GM18505 (cell line): ENCODE measurements around the gene ZBTB17.
"Not testable (repeated sequence)": the region's sequence is repeated elsewhere in the genome, so short reads cannot be mapped to it uniquely, and the experiment has no call there.

ENCODE experiments used
- ATAC-seq: cut with Tn5 transposase; IDR thresholded peaks from one replicate; pipeline ENCODE4 v1.9.1; 2021; ENCODE audit not compliant: unreplicated experiment
- POLR2A ChIP-seq: IDR thresholded peaks from 4 replicates; pipeline ENCODE4 v1.6.1; 2011; ENCODE audit warnings: borderline replicate concordance; ENCODE audit not compliant: insufficient read depth, insufficient read length; ENCODE audit errors: extremely low read depth

Gene ZBTB17

DNA sequence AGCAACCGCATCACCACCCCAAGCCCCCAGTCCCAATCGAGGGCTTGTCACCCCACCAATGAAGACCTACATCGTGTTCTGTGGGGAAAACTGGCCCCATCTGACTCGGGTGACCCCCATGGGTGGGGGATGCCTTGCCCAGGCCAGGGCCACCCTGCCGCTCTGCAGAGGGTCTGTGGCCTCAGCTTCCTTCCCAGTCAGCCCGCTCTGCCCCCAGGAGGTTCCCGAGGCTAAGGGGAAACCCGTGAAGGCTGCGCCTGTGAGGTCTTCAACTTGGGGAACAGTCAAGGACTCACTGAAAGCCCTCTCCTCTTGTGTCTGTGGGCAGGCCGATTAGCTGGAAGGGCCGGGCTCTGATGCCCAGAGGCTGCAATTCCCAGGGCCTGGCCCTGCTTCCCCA, 30.1 kb upstream of the ZBTB17 start:
- ATAC-seq: no peak
- no peak for TF ChIP-seq POLR2A

DNA sequence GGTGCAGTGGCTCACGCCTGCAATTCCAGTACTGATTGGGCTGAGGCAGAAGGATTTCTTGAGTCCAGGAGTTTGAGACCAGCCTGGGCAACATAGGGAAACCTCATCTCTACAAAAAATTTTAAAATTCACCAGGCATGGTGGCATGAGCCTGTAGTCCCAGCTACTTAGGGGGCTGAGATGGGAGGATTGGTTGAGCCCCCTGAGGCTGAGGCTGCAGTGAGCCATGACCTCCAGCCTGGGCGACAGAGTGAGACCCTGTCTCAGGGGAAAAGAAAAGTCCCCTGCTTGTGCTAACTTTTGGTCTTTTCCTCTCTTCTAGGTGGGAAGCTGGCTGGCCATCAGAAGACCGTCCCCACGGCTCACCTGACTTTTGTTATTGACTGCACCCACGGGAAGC, 29.7 kb upstream of the ZBTB17 start:
- no peak for TF ChIP-seq POLR2A
- no peak for ATAC-seq

DNA sequence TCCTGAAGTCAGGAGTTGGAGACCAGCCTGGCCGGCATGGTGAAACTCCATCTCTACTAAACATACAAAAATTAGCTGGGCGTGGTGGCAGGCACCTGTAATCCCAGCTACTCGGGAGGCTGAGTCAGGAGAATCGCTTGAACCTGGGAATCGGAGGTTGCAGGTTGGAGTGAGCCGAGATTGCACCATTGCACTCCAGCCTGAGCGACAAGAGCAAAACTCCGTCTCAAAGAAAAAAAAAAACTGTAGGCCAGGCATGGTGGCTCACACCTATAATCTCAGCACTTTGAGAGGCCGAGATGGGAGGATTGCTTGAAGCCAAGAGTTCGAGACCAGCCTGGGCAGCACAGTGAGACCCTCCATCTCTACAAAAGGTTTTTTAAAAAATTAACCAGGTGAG, 25.4 kb upstream of the ZBTB17 start:
- not testable (repeated sequence) for ATAC-seq

DNA sequence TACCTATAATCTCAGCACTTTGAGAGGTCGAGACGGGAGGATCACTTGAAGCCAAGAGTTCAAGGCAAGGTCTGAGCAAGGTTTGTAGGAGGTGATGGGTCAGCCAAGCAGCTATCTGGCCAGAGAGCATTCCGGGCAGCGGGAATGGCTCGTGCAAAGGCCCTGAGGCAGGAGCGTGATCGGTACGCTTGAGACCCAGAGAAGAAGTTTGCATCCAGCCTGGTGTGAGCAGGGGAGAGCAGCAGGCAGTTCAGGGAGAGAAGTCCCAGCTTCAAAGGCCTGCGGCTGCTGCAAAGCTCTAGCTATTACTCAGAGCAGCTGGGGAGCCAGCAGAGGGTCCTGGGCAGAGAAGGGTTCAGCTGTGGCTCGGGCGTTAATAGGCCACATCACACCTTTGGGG, 23.0 kb upstream of the ZBTB17 start:
- no peak for ATAC-seq
- no peak for TF ChIP-seq POLR2A

DNA sequence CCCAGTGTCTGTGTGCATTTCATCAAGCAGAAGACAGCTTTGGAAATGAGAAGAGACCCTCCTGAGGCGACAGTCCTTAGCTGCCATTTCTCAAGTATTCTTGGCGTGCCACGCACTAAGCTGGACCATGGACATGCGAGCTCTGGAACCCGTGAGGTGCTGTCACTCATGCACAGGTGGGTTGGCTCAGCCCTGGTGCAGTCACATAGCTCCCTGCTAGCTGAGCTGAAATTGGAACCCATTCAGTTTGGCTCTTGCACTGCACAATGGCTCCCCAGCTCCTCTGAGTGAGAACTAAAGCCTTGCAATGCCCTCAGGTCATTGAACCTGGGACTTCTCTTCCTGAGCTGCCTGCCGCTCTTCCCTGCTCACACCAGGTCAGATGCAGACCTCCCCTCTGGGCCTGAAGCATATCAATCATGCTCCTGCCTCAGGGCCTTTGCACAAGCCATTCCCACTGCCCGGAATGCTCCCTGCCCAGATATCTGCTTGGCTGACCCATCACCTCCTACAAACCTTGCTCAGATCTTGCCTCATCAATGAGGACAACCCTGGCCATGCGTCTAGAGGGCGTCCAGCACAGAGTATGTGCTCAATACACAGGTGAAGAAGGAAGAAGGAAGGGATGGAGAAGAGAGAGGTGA, 21.9 kb upstream of the ZBTB17 start:
- no peak for ATAC-seq
- TF ChIP-seq POLR2A: no peak

DNA sequence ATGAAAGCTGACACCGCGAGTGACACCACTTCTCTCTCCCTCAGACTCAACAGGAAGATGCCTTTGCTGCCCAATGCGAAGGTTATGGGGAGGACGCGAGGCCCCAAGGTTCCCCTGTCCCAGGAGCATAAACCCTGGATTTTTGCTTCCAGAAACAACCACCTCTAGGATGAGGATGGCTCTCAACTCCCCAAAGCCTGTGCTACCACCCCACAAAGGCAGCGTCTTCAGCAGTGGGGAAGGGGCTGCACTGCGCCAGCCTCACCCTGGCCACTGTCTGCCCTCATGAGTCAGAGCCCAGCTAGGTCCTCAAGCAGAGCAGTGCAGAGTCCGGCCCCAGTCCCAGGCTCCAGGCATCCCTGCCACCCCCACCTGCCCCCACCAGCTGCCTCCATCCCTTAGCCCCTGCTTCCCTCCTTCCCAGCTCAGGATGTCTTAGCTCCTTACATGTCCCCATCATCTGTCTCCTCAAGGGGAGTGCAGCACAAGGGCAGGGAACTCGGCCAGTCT, 21.2 kb upstream of the ZBTB17 start:
- ATAC-seq: no peak
- TF ChIP-seq POLR2A: no peak

DNA sequence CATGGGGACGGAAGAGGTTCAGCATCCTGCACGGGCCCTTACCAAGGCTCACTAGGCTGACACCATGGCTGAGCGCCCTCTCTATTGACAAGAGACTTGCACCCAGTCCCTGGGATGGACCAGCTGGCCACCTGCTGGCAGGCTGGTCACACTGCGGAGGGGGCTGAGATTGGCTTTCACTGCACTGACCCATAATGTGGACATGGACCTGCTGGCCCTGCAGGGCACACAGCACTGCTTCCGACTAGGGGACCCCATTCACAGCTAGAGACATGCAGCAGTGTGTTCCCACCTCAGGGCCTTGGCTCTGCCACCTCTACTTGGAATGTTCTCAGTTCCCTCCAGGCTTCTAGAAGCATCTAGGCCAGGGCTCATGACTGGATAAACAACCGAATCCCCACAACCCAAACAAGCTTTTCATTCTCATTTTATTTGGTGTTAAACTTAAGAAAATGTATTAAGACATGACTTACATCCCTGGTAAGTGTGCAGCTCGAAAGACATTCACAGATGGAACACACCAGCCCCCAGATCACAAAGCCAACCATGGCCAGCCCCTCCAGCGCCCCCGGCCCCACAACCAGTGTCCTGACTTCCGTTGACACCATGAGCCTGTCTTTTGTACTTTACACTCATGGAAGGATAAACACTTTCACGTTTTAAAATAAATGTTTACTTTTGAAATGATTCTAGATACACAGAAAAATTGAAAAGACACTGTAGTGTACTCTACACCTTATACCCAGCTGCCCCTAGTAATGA, 18.9 kb upstream of the ZBTB17 start:
- ATAC-seq: no peak
- no peak for TF ChIP-seq POLR2A

DNA sequence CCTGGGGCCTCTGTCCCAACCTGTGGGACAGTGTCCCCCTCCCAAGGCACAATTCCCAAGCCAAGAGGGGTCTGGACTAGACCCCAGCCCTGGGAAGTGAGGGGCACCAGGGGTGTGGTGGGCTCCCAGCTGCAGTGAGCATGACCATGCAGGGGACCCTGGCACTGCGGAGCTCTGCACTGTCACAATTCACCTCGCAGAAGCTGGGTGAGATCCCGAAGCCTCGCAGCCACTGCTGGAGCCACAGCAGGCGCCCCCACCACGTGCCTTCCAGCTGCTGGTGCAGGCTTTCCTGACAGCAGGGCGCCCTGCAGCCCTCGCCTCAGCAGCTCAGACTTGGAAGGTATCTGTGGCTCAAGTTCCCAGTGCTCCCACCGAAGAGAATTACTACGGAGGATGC, 18.2 kb upstream of the ZBTB17 start:
- no peak for ATAC-seq
- TF ChIP-seq POLR2A: no peak

DNA sequence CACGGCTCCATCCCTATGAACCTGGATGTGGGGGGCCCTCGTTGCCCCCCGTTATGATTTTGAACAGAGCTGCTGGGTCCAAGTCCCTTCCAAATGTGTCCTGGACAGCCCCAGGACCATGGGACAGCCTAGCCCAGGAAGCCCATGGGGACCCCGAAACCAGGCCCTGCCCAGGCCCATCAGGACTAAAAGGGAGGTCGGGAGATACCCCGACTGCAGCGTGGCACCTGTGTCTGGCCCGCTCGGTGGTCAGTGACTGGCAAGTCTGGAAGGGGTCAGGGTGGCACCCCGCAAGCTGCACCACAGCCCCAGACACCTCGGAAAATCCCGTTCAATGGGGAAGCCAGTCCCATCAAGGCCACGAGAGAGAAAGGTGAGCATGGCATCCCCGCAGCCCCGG, 17.8 kb upstream of the ZBTB17 start:
- TF ChIP-seq POLR2A: no peak
- ATAC-seq: no peak

DNA sequence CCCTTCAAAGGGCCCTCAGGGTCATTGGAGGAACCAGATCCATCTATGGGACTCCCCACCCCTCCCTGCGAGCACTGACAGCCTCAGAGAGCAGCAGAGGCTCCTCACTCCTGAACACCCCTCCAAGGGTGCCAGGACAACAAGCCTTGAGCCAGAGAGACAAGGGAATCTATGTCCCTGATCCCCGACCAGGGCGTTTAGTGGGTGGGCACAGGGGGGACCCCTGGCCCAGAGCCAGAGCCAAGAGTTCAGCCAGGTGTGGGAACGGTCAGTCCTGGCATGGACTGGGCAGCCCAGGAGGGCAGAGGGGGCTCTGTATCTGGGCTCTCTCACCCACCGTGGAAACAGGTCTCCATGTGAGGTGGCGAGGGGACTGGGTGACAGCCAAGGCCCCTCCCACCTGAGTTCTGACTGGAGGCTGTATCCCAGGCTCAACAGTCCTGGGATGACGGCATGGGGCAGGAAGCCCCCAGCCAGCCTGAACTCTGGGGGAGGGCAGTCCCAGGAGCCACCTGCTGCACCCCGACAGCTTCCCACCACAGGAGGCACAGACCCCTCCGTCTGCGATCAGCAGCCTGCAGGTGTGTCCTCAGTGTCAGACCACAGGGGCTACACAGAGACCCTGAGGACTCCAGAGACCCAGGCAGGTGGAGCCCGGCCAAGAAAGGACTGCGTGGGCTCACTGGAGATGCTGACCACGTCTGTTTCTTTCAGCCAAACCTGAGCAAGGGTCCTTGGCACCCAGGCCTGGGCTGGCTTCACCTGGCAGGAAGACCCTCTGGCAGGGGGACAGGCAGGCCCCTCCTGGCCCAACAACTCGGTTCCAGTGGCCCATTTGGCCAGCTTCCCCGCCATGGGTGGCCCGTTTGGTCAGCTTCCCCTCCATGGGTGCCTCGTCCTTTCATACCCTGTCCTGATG, 16.9 kb upstream of the ZBTB17 start:
- ATAC-seq: no peak
- TF ChIP-seq POLR2A: no peak

DNA sequence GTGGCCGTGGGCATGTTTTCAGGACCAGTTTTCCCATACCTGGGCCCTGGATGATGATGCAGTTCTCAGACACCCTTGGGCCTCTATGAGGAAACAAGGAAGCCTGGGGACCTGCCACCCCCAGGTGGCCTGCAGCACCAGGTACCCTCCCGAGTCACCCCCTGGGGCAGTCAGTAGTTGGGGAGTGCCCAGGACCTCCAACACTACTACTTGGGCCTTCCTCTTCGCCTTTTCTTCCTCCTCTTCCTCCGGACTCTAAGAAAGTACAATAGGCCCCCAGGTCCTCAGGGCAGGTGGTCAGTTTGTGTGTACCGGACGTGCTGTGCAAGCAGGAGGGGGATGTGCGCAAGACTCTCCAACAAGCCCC, 16.3 kb upstream of the ZBTB17 start:
- TF ChIP-seq POLR2A: no peak
- no peak for ATAC-seq

DNA sequence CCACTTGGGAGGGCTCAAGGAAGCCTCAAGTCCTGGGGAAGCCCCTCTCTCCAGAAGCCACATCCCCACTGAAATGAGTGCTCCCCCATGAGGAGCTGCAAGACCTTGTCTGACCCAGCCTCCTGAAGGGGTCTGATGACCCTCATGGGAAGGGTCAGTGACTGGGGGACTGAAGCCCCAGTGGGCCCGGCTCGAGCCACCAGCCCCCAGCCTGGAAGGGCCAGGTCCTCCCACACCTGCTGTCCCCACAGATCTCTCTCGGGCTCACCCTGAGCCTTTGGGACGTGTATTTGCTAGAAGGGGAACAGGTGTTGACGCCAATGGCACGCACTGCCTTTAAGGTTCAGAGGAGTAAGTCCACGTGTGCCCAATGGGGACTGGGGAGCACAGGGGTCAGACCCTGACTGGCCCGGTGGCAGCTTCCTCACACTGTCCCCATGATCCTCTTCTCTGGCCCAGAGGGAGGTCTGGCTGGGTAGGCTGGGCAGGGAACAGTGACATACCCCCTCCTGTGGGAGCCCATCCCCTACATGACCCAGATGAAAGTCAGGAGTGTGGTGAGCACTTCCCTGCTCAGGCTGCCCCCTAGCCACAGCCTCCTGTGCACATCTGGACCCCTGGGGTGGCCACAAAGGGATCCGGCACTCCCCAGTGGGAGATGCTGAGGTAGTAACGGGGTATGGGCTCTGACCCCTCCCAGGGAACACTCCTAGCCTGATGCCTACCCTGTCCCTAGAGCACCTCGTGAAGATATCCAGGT, 15.7 kb upstream of the ZBTB17 start:
- no peak for ATAC-seq
- TF ChIP-seq POLR2A: no peak

DNA sequence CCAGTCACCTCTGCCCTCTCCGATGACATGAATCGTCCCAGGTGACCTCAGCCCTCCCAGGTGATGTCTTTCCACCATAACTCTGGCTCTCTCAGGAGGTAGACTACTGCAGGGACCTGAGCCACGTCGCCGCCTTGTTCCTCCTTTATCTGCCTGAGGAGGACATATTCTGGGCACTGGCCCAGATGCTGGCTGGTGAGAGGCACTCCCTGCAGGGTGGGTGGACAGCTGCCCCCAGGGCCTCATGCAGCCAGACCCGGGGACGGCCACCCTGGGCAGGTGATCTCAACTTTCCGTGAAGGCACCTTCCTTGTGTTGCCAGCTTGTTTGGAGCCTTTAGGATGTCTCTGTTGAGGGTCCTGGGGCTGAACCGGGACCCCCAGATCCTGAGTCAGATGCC, 13.9 kb upstream of the ZBTB17 start:
- no peak for TF ChIP-seq POLR2A
- ATAC-seq: no peak
